Uterus (tissue), 4 donors: ENCODE data around the gene GAS5. TPM values are rescaled to one million over a fixed set of nuclear protein-coding genes. Genes with fewer than 3 reads are reported as not detected.

Source experiments
- DNase-seq, 2 donors: peaks; one replicate each; pipeline ENCODE4 v3.0.0-alpha.2; 2019 to 2020
- H3K27ac ChIP-seq, 2 donors: fragments of 200-600 bp; sonication (generic); 1 replicate in 1 of 2; 2 replicates in 1 of 2; pipeline ENCODE4 v1.5.1; 2016 to 2018
- H3K27me3 ChIP-seq, 2 donors: fragments of 200-600 bp; sonication (generic); one replicate each; pipeline ENCODE4 v1.5.1; 2018 to 2019; ENCODE audit warnings: control low read depth in 1 of 2
- H3K36me3 ChIP-seq, 2 donors: fragments of 200-600 bp; sonication (generic); one replicate each; pipeline ENCODE4 v1.5.1; 2019; ENCODE audit warnings: control low read depth in 1 of 2
- H3K4me1 ChIP-seq, 2 donors: fragments of 200-600 bp; sonication (generic); one replicate each; pipeline ENCODE4 v1.5.1; 2018 to 2019; ENCODE audit warnings: control low read depth in 1 of 2
- H3K4me3 ChIP-seq, 2 donors: fragments of 200-600 bp; sonication (generic); 1 replicate in 1 of 2; 2 replicates in 1 of 2; pipeline ENCODE4 v1.5.1; 2018 to 2019; ENCODE audit warnings: mild to moderate bottlenecking in 1 of 2
- H3K9me3 ChIP-seq, 2 donors: fragments of 200-600 bp; sonication (generic); one replicate each; pipeline ENCODE4 v1.5.1; 2019; ENCODE audit warnings: control low read depth in 1 of 2
- POLR2A ChIP-seq, 2 donors: fragments of 450-650 bp; IDR thresholded peaks; one replicate each; pipeline ENCODE4 v1.6.1; 2016; ENCODE audit warnings: antibody characterized with exemption in 2 of 2, mild to moderate bottlenecking in 1 of 2, moderate library complexity in 1 of 2
- intact Hi-C: fragments of 100-400 bp; cut with DNase I; formaldehyde crosslinking; loops from one replicate; pipeline ENCODE4 v1.15.1; 2023; ENCODE audit warnings: low total_unique reads
- total RNA-seq, 4 donors: library from RNA; depleted of rRNA in 3 of 4; stranded (reverse); fragments of >200 nt in 3 of 4; gene quantifications; one replicate each; pipeline versions ENCODE4 v1.1.0 to v1.2.4, GENCODE V29; 2014 to 2023
- TF ChIP-seq, protein P1 (sequence below), 4 experiments: fragments of 200-600 bp in 2 of 4; fragments of 450-650 bp in 2 of 4; sonication (generic) in 2 of 4; IDR thresholded peaks; one replicate each; pipeline ENCODE4 v1.5.1; 2016 to 2019; ENCODE audit warnings: antibody characterized with exemption in 4 of 4, mild to moderate bottlenecking in 2 of 4, moderate library complexity in 1 of 4
- donor health status: DM: yes; HTN: yes; CAD: no.

Gene GAS5
- 1,000 to 10,000 TPM in 2 of 4 donors, 100 to 1,000 TPM in 2; 566 to 2,222 (median 828) TPM for total RNA-seq

DNA sequence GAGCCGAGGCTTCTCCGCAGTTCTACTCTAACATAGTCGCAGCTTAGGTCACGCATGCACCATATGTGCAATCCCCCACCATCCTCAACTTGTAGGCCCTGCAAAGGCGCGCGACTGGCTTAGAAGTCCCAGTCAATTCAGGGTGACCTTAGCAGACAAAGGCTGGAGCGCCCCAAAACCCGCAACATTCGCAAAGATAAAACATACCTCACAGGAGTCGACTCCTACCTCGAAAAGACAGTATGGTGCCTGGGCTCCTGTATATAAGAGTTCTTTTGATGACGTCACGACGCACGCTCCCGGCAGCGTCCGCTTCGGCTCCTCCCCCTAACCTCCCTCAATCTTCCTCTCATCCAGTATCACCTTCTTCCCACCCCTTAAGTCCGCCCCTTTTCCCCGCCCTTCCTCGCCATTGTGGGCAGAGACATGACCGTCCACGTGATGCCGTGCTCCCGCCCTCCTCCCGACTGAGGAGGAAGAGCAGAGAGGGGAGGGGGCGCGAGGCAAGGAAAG lies at the start of gene GAS5:
Gene GAS5, minus strand, starts transcription at position 237 of the 513 bp plus-strand sequence.
- TF ChIP-seq, protein P1, sequence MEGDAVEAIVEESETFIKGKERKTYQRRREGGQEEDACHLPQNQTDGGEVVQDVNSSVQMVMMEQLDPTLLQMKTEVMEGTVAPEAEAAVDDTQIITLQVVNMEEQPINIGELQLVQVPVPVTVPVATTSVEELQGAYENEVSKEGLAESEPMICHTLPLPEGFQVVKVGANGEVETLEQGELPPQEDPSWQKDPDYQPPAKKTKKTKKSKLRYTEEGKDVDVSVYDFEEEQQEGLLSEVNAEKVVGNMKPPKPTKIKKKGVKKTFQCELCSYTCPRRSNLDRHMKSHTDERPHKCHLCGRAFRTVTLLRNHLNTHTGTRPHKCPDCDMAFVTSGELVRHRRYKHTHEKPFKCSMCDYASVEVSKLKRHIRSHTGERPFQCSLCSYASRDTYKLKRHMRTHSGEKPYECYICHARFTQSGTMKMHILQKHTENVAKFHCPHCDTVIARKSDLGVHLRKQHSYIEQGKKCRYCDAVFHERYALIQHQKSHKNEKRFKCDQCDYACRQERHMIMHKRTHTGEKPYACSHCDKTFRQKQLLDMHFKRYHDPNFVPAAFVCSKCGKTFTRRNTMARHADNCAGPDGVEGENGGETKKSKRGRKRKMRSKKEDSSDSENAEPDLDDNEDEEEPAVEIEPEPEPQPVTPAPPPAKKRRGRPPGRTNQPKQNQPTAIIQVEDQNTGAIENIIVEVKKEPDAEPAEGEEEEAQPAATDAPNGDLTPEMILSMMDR (IDR thresholded peaks at IDR 0.05), result no peak
- TF ChIP-seq POLR2A (IDR thresholded peaks at IDR 0.05), result peak; percentile 86 to 98
- H3K4me3 ChIP-seq, result peak within 1 kb of the TSS; percentile 65 to 74
- H3K27ac ChIP-seq, result peak within 1 kb of the TSS; percentile 87 to 92
- no peaks in the 10 kb centered on the region for H3K36me3 ChIP-seq
- DNase-seq, result peak; percentile 98 to 99
- intact Hi-C loops, result loop anchor here (5.0 kb wide), 1 partner anchor 154 kb away; the partner anchor contains the start of gene RC3H1
- no peaks in the 10 kb centered on the region for H3K27me3 ChIP-seq
- H3K4me1 ChIP-seq, result no peaks in the 10 kb centered on the region
- no peaks in the 10 kb centered on the region for H3K9me3 ChIP-seq

DNA sequence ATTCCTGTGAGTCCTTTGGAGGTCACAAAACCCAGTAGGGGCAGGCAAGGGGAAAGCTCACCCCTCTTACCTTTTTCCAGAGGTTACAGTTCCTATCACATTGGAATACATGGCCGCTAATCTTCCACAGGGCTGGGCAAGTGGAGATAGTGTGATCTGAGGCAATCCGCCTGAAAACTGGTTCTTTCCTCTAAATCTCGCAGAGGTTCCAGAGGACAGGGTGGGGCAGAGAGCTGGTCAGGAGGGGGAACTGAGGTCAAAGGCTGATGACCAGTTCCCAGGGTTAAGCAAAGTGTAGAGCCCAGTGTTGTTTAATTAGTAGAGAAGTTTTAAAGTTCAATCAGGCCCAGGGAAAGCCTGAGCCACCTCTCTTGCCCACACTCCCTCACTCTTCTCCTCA lies 49.4 kb upstream of the GAS5 start, which contains the start of gene SERPINC1:
Gene SERPINC1, minus strand, starts transcription at position 179 of the 400 bp plus-strand sequence. Its CDS starts 68 bp downstream, at position 111.
- TF ChIP-seq POLR2A (IDR thresholded peaks at IDR 0.05), result no peak
- TF ChIP-seq, protein P1 (IDR thresholded peaks at IDR 0.05), result no peak
- no peaks in the 10 kb centered on the region for H3K4me1 ChIP-seq
- no peak within 1 kb of the TSS for H3K4me3 ChIP-seq
- no peaks in the 10 kb centered on the region for H3K27me3 ChIP-seq
- no peaks in the 10 kb centered on the region for H3K36me3 ChIP-seq
- intact Hi-C loops, result no loop called here
- DNase-seq, result no peak
- no peaks in the 10 kb centered on the region for H3K9me3 ChIP-seq
- H3K27ac ChIP-seq, result no peak within 1 kb of the TSS

DNA sequence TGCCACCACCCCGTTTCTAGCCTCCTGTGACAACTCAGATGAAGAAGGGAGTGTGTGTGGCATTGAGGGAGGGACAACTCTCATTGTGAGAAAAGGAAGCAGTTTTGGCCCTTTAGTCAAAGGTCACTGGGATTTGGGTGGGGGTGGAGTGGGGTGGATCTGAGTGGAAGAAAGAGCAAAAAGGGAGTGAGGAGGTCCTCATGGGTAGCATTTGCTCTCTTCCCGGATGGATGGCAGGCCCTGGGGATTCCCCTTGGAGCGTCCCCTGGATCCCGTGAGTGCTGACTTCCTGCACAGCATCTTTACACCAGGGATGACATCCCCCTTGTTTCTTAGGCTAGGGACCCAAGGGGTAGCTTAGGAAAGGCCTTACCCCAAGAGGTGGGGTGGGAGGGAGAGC lies 48.9 kb upstream of the GAS5 start:
- H3K27ac ChIP-seq, result no peak overlapping the region
- TF ChIP-seq POLR2A (IDR thresholded peaks at IDR 0.05), result no peak
- TF ChIP-seq, protein P1 (IDR thresholded peaks at IDR 0.05), result no peak
- no peaks in the 10 kb centered on the region for H3K27me3 ChIP-seq
- no peaks in the 10 kb centered on the region for H3K36me3 ChIP-seq
- intact Hi-C loops, result no loop called here
- H3K4me1 ChIP-seq, result no peaks in the 10 kb centered on the region
- no peak overlapping the region for H3K4me3 ChIP-seq
- DNase-seq, result no peak
- no peaks in the 10 kb centered on the region for H3K9me3 ChIP-seq

DNA sequence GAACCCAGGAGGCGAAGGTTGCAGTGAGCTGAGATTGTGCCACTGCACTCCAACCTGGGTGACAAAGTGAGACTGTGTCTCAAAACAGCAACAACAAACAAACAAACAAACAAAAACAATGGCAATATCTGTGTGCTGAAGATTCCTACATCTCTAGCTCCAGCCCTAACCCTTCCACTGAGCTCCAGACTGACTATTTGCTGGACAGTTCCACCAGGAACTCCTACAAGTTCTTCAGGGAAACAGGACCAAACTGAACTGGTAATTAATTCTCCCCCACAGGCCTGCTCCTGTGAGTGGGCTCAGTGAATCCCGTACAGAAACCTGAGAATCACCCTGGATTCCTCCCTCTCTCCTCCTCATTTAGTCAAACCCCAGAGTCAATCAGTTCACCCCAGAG lies 47.8 kb upstream of the GAS5 start:
- intact Hi-C loops, result no loop called here
- no peak overlapping the region for H3K4me3 ChIP-seq
- no peak for DNase-seq
- no peak for TF ChIP-seq POLR2A (IDR thresholded peaks at IDR 0.05)
- TF ChIP-seq, protein P1 (IDR thresholded peaks at IDR 0.05), result no peak
- H3K36me3 ChIP-seq, result no peaks in the 10 kb centered on the region
- H3K9me3 ChIP-seq, result no peaks in the 10 kb centered on the region
- H3K27ac ChIP-seq, result no peak overlapping the region
- H3K27me3 ChIP-seq, result no peaks in the 10 kb centered on the region
- H3K4me1 ChIP-seq, result no peaks in the 10 kb centered on the region

DNA sequence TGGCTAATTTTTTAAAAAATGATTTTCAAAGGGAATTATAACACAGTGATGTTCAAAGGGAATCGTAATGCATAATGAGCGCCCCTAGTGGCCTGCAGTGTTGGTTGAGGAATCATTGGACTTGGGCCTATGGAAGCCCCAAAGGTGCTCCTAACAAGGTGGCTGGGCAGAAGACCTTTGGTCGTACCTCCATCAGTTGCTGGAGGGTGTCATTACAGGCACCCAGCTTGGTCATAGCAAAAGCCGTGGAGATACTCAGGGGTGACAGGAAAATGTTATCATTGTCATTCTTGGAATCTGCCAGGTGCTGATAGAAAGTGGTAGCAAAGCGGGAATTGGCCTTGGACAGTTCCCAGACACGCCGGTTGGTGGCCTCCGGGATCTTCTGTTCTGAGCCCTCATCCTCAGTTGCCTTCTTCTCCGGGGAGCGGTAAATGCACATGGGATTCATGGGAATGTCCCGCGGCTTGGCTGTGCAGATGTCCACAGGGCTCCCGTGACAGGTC lies 46.6 kb upstream of the GAS5 start:
- no peak for DNase-seq
- no peak for TF ChIP-seq POLR2A (IDR thresholded peaks at IDR 0.05)
- TF ChIP-seq, protein P1 (IDR thresholded peaks at IDR 0.05), result no peak
- H3K27me3 ChIP-seq, result no peaks in the 10 kb centered on the region
- no peaks in the 10 kb centered on the region for H3K9me3 ChIP-seq
- H3K36me3 ChIP-seq, result no peaks in the 10 kb centered on the region
- no peaks in the 10 kb centered on the region for H3K4me1 ChIP-seq
- H3K4me3 ChIP-seq, result no peak overlapping the region
- no peak overlapping the region for H3K27ac ChIP-seq
- intact Hi-C loops, result no loop called here
